Keratinocyte (primary cell): ENCODE measurements around the gene ATP1A4. TPM values are rescaled to one million over a fixed set of nuclear protein-coding genes. Genes with fewer than 3 reads are reported as not detected.

Source experiments
- DNase-seq: peaks from one replicate; pipeline ENCODE4 v3.0.0-alpha.2; 2011; ENCODE audit warnings: low read depth, missing footprints, low spot score
- FAIRE-seq: peaks from 2 replicates; lab custom pipeline; 2011; peaks lifted over from hg19 to GRCh38; lab: Jason Lieb, UNC
- H2AFZ ChIP-seq: 2 replicates; pipeline ENCODE4 v1.6.0; 2012; ENCODE audit warnings: low read length, control low read depth, inconsistent platforms; ENCODE audit not compliant: control insufficient read depth
- H3K27ac ChIP-seq: 2 replicates; pipeline ENCODE4 v1.5.1; 2011; ENCODE audit warnings: low read length; ENCODE audit not compliant: control insufficient read depth, insufficient read depth
- H3K27me3 ChIP-seq: 3 replicates; pipeline ENCODE4 v1.6.0; 2011; ENCODE audit warnings: low read length; ENCODE audit not compliant: control insufficient read depth, insufficient read depth; ENCODE audit errors: extremely low read depth
- H3K36me3 ChIP-seq, 2 experiments: 2 replicates in 1 of 2; 3 replicates in 1 of 2; pipeline ENCODE4 v1.5.1; 2011; ENCODE audit warnings: low read length in 2 of 2, mild to moderate bottlenecking in 1 of 2; ENCODE audit not compliant: control insufficient read depth in 2 of 2, insufficient read depth in 2 of 2; ENCODE audit errors: extremely low read depth in 1 of 2
- H3K4me1 ChIP-seq: 3 replicates; pipeline ENCODE4 v1.5.1; 2011; ENCODE audit warnings: low read length; ENCODE audit not compliant: control insufficient read depth, insufficient read depth; ENCODE audit errors: extremely low read depth
- H3K4me2 ChIP-seq: 3 replicates; pipeline ENCODE4 v1.6.0; 2011; ENCODE audit warnings: low read depth, low read length; ENCODE audit not compliant: control insufficient read depth, insufficient read depth; ENCODE audit errors: extremely low read depth
- H3K4me3 ChIP-seq, 3 experiments: fragments of 200-600 bp in 1 of 3; sonication (generic) in 1 of 3; 2 replicates in 2 of 3; 3 replicates in 1 of 3; pipeline ENCODE4 v1.5.1; 2011 to 2016; ENCODE audit warnings: low read length in 3 of 3, mild to moderate bottlenecking in 3 of 3, control low read depth in 2 of 3, inconsistent platforms in 1 of 3, low read depth in 1 of 3, mixed read lengths in 1 of 3, mixed run types in 1 of 3, moderate library complexity in 1 of 3; ENCODE audit not compliant: control insufficient read depth in 2 of 3, insufficient read depth in 2 of 3; ENCODE audit errors: extremely low read depth in 1 of 3
- H3K79me2 ChIP-seq: 2 replicates; pipeline ENCODE4 v1.6.0; 2012; ENCODE audit warnings: low read length; ENCODE audit not compliant: control insufficient read depth, insufficient read depth
- H3K9ac ChIP-seq: 3 replicates; pipeline ENCODE4 v1.6.0; 2011; ENCODE audit warnings: low read length; ENCODE audit not compliant: control insufficient read depth, insufficient read depth; ENCODE audit errors: extremely low read depth
- H3K9me1 ChIP-seq: 3 replicates; pipeline ENCODE4 v1.6.0; 2011; ENCODE audit warnings: low read length; ENCODE audit not compliant: control insufficient read depth, insufficient read depth; ENCODE audit errors: extremely low read depth
- H3K9me3 ChIP-seq: 2 replicates; pipeline ENCODE4 v1.5.1; 2012; ENCODE audit warnings: low read depth, low read length; ENCODE audit not compliant: control insufficient read depth
- H4K20me1 ChIP-seq: 3 replicates; pipeline ENCODE4 v1.6.0; 2011; ENCODE audit warnings: low read length; ENCODE audit not compliant: control insufficient read depth, insufficient read depth; ENCODE audit errors: extremely low read depth
- CTCF ChIP-seq, 3 experiments: IDR thresholded peaks in 1 of 3; conservative IDR thresholded peaks in 1 of 3; optimal IDR thresholded peaks in 1 of 3; 2 replicates in 2 of 3; 3 replicates in 1 of 3; pipeline versions ENCODE3 to v1.5.1; 2011; ENCODE audit warnings: low read length in 3 of 3, mild to moderate bottlenecking in 3 of 3, moderate library complexity in 2 of 3, control low read depth in 1 of 3, inconsistent platforms in 1 of 3; ENCODE audit not compliant: insufficient read depth in 2 of 3; ENCODE audit errors: extremely low read depth in 1 of 3
- EZH2 ChIP-seq: IDR thresholded peaks from one replicate; pipeline ENCODE4 v1.6.1; 2012; ENCODE audit warnings: inconsistent platforms, mild to moderate bottlenecking, low read length, moderate library complexity
- dilution Hi-C: fragments of 300-500 bp; cut with MboI; formaldehyde crosslinking; loops from one replicate; pipeline ENCODE4 v1.7.0; 2020; ENCODE audit warnings: low sequenced_read_pairs; ENCODE audit not compliant: extremely low pct_ligation_motif_present
- polyA plus RNA-seq, 5 experiments: library from polyadenylated mRNA; depleted of rRNA in 3 of 5; stranded (reverse) in 3 of 5; stranded (forward) in 1 of 5; unstranded in 1 of 5; fragments of >200 nt; gene quantifications; 1 replicate in 1 of 5; 2 replicates in 3 of 5; 3 replicates in 1 of 5; pipeline versions ENCODE4 v1.2.1 to v1.2.3, GENCODE V29; 2011 to 2012; ENCODE audit warnings: missing spikeins in 2 of 5, low read depth in 1 of 5, low replicate concordance in 1 of 5

Gene ATP1A4
- polyA plus RNA-seq, 1 donor (not counting 4 experiments of a cell fraction or from before 2014, with no cell fraction given), result not detected

GRCh38 chr1:160207118-160207650 is 55.8 kb downstream of the ATP1A4 start:
- Histone ChIP-seq H3K9me1 (no peaks in the 10 kb centered on the region), H3K36me3 (peaks cover 38 to 39% of the 10 kb centered on the region in 2 experiments), H3K27me3 (no peaks in the 10 kb centered on the region), H3K4me3 (peak overlapping the region in 1 of 3 experiments; percentile 87), H3K79me2 (peaks cover 57% of the 10 kb centered on the region), H4K20me1 (peaks cover 7% of the 10 kb centered on the region), H3K4me1 (peaks cover 21% of the 10 kb centered on the region), H3K9me3 (no peaks in the 10 kb centered on the region), H2AFZ (no peak overlapping the region), H3K4me2 (peak overlapping the region; percentile 95), H3K27ac (no peak overlapping the region), H3K9ac (no peak overlapping the region)
- dilution Hi-C loops, result no loop called here
- TF ChIP-seq EZH2 (no peak), CTCF (optimal IDR thresholded peaks at IDR 0.05 in 1 of 3, IDR thresholded peaks at IDR 0.05 in 1 of 3, conservative IDR thresholded peaks at IDR 0.05 in 1 of 3; ENCODE audit: extremely low read depth in 1 of 3, insufficient read depth in 2 of 3, low read length in 3 of 3) (no peak)
- FAIRE-seq, result no peak
- no peak for DNase-seq

GRCh38 chr1:160207771-160208556 is 56.6 kb downstream of the ATP1A4 start:
- FAIRE-seq, result no peak
- no peak overlapping the region for H3K9ac ChIP-seq
- TF ChIP-seq CTCF (optimal IDR thresholded peaks at IDR 0.05 in 1 of 3, IDR thresholded peaks at IDR 0.05 in 1 of 3, conservative IDR thresholded peaks at IDR 0.05 in 1 of 3; ENCODE audit: extremely low read depth in 1 of 3, insufficient read depth in 2 of 3, low read length in 3 of 3), result no peak
- no peak for TF ChIP-seq EZH2
- H3K4me3 ChIP-seq, result no peak overlapping the region
- H3K4me1 ChIP-seq, result peaks cover 21% of the 10 kb centered on the region
- H3K9me3 ChIP-seq, result no peaks in the 10 kb centered on the region
- peaks cover 45 to 46% of the 10 kb centered on the region in 2 experiments for H3K36me3 ChIP-seq
- no peaks in the 10 kb centered on the region for H3K9me1 ChIP-seq
- no peak overlapping the region for H3K4me2 ChIP-seq
- no peak overlapping the region for H3K27ac ChIP-seq
- H2AFZ ChIP-seq, result no peak overlapping the region
- H3K79me2 ChIP-seq, result peaks cover 57% of the 10 kb centered on the region
- dilution Hi-C loops, result no loop called here
- no peak for DNase-seq
- H4K20me1 ChIP-seq, result peaks cover 7% of the 10 kb centered on the region
- H3K27me3 ChIP-seq, result no peaks in the 10 kb centered on the region
